Thymus (tissue), 11 donors: ENCODE measurements around the gene ARMC9. TPM values are rescaled to one million over a fixed set of nuclear protein-coding genes. Genes with fewer than 3 reads are reported as not detected.

ENCODE experiments used
- DNase-seq, 9 donors: peaks; one replicate each; pipeline ENCODE4 v3.0.0-alpha.2; 2013; ENCODE audit warnings: low spot score in 9 of 9, low read depth in 6 of 9, missing footprints in 1 of 9
- H3K27ac ChIP-seq, 2 donors: one replicate each; pipeline ENCODE4 v1.5.1; 2013; ENCODE audit warnings: control low read depth in 1 of 2, low read depth in 1 of 2, low read length in 1 of 2, mild to moderate bottlenecking in 1 of 2, moderate library complexity in 1 of 2
- H3K27me3 ChIP-seq, 2 donors: one replicate each; pipeline ENCODE4 v1.5.1; 2013; ENCODE audit warnings: low read length in 1 of 2; ENCODE audit not compliant: control insufficient read depth in 2 of 2, insufficient read depth in 1 of 2
- H3K36me3 ChIP-seq, 2 donors: one replicate each; pipeline ENCODE4 v1.5.1; 2013; ENCODE audit warnings: low read length in 1 of 2, mild to moderate bottlenecking in 1 of 2, moderate library complexity in 1 of 2; ENCODE audit not compliant: control insufficient read depth in 2 of 2, insufficient read depth in 2 of 2
- H3K4me1 ChIP-seq, 2 donors: one replicate each; pipeline ENCODE4 v1.5.1; 2013; ENCODE audit warnings: low read length in 2 of 2; ENCODE audit not compliant: control insufficient read depth in 2 of 2, insufficient read depth in 2 of 2
- H3K4me3 ChIP-seq, 2 donors: one replicate each; pipeline ENCODE4 v1.5.1; 2013; ENCODE audit warnings: low read length in 2 of 2, control low read depth in 1 of 2, mild to moderate bottlenecking in 1 of 2
- H3K9me3 ChIP-seq, 2 donors: one replicate each; pipeline ENCODE4 v1.5.1; 2013; ENCODE audit warnings: low read length in 1 of 2, mild to moderate bottlenecking in 1 of 2; ENCODE audit not compliant: control insufficient read depth in 2 of 2, insufficient read depth in 1 of 2
- WGBS: extraction: QIAGEN DNeasy Blood & Tissue Kit; methylation state at CpG from one replicate; pipeline ENCODE4 v1.1.7; 2013; 5-methylcytosine and 5-hydroxymethylcytosine counted together
- polyA plus RNA-seq: library from polyadenylated mRNA; stranded (reverse); fragments of 200-250 nt; gene quantifications from one replicate; pipeline ENCODE4 v1.2.3, GENCODE V29; 2013
- total RNA-seq: library from RNA; stranded (reverse); fragments of 120-200 nt; gene quantifications from one replicate; pipeline ENCODE4 v1.2.4, GENCODE V29; 2013
- donor health status: healthy.

Gene ARMC9
- total and polyA plus RNA-seq, 2 donors = 5.4 to 5.7 TPM

GRCh38 chr2:231361701-231362554, 163.5 kb downstream of the ARMC9 start:
- H3K4me3 ChIP-seq = no peak overlapping the region
- no peaks in the 10 kb centered on the region for H3K27me3 ChIP-seq
- H3K4me1 ChIP-seq = peaks cover 0 to 20% of the 10 kb centered on the region in 2 donors
- H3K36me3 ChIP-seq = no peaks in the 10 kb centered on the region
- H3K27ac ChIP-seq = peak overlapping the region; percentile 22
- WGBS = 50% methylated on average over 12 of the region's 12 CpGs
- DNase-seq = peak in 3 of 9 donors; percentile 2 to 61 (median 36)
- no peaks in the 10 kb centered on the region for H3K9me3 ChIP-seq

DNA sequence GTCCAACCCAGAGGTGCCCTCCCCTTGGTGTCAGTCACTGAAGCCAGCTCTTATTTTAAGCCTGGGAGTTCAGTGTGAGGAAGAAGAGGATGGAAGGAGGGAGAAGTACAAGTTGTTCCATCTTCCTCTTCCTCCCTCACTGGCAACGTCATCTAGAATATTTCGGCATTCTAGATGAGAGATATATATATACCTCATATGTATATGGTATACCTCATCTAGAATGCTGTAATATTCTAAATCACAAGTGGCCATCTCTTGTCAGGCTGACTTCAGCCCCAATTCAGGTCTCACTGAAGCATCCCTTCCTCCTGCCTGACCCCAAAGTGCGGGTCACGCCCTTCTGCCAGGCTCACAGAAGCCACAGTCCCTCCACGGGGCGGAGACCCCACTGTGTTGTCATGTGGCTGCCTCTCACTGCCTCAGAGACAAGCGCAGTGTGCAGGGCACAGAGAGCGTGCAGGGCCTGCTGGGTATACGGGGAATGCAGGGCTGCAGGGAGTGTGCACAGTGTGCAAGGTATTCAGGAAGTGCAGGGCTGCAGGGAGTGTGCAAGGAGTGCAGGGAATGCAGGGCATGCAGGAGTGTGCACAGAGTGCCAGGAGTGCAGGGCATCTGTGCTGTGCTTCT, 164.2 kb downstream of the ARMC9 start:
- H3K4me1 ChIP-seq = peaks cover 0 to 20% of the 10 kb centered on the region in 2 donors
- H3K27me3 ChIP-seq = no peaks in the 10 kb centered on the region
- WGBS = 79% methylated on average over 9 of the region's 9 CpGs
- no peak overlapping the region for H3K27ac ChIP-seq
- no peaks in the 10 kb centered on the region for H3K9me3 ChIP-seq
- H3K36me3 ChIP-seq = no peaks in the 10 kb centered on the region
- H3K4me3 ChIP-seq = no peak overlapping the region
- peak in 1 of 9 donors; percentile 31 for DNase-seq

DNA sequence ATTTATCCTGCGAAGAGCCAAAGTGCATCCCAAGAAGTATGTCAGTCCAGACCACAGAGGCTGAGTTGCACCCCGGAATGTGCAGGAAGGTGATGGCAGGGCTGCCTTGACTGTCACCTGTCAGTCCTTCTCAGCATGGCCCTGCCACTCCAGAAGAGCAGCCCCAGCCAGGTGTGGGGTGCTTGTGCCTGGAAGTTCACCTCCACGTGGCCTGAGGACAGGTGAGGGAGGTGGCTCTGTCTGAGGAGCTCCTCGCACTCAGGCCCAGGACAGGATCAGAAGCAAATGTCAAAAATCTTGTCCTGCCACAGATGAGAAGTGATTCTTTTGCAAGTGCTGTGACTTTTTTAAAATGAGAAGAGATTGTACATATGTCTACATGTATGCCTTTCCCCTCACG, 165.6 kb downstream of the ARMC9 start:
- WGBS = 96% methylated on average over 5 of the region's 5 CpGs
- H3K27me3 ChIP-seq = no peaks in the 10 kb centered on the region
- no peak overlapping the region for H3K4me3 ChIP-seq
- no peaks in the 10 kb centered on the region for H3K36me3 ChIP-seq
- H3K27ac ChIP-seq = no peak overlapping the region
- DNase-seq = no peak
- H3K4me1 ChIP-seq = peaks cover 0 to 20% of the 10 kb centered on the region in 2 donors
- H3K9me3 ChIP-seq = no peaks in the 10 kb centered on the region

DNA sequence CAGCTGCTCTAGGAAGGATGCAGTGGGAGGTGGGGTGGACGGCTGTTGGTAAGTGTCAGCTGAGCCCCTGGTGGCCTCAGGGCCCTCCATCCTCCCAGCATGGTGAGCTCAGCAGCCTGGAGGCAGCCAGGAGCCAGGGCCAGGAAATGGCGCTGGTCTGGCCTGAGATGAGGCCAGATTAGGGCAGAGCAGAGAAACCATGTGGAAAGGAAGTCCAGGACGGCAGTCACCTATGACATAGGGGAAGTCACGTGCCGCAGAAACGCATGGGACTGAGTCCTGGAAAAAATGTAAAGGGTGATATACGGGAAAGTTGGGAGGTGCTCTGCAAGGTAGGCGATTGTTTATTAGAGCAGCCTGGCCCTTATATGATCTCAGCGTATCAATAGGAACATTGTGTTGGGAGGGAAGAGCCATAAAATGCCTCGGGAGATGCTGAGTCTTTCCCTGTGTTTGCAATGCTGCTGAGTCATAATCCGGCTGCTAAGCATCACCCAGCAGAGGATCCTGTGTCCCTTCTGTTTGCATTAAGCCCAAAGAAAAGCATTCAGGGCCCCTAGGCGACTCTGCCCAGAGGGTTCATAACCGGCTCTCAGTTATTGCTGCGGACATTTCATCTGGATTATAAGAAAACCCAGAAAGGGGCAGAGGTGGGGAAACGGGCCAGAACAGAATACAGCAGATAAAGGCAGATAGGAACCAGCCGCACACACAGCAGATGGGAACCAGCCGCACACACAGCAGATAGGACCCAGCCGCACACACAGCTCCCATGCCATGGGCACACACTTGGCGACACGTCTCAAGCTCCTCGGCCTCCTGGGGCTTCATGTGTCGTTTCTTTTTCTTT, 166.8 kb downstream of the ARMC9 start:
- no peak overlapping the region for H3K27ac ChIP-seq
- 85% methylated on average over 22 of the region's 22 CpGs for WGBS
- no peak overlapping the region for H3K4me3 ChIP-seq
- DNase-seq = no peak
- H3K36me3 ChIP-seq = no peaks in the 10 kb centered on the region
- H3K4me1 ChIP-seq = peaks cover 0 to 20% of the 10 kb centered on the region in 2 donors
- H3K27me3 ChIP-seq = no peaks in the 10 kb centered on the region
- H3K9me3 ChIP-seq = no peaks in the 10 kb centered on the region

GRCh38 chr2:231367178-231367577, 168.7 kb downstream of the ARMC9 start:
- DNase-seq = no peak
- Histone ChIP-seq H3K27ac (no peak overlapping the region), H3K27me3 (no peaks in the 10 kb centered on the region), H3K4me3 (no peak overlapping the region), H3K4me1 (peaks cover 0 to 11% of the 10 kb centered on the region in 2 donors), H3K36me3 (no peaks in the 10 kb centered on the region), H3K9me3 (no peaks in the 10 kb centered on the region)
- over 99% methylated on average over 8 of the region's 8 CpGs for WGBS

DNA sequence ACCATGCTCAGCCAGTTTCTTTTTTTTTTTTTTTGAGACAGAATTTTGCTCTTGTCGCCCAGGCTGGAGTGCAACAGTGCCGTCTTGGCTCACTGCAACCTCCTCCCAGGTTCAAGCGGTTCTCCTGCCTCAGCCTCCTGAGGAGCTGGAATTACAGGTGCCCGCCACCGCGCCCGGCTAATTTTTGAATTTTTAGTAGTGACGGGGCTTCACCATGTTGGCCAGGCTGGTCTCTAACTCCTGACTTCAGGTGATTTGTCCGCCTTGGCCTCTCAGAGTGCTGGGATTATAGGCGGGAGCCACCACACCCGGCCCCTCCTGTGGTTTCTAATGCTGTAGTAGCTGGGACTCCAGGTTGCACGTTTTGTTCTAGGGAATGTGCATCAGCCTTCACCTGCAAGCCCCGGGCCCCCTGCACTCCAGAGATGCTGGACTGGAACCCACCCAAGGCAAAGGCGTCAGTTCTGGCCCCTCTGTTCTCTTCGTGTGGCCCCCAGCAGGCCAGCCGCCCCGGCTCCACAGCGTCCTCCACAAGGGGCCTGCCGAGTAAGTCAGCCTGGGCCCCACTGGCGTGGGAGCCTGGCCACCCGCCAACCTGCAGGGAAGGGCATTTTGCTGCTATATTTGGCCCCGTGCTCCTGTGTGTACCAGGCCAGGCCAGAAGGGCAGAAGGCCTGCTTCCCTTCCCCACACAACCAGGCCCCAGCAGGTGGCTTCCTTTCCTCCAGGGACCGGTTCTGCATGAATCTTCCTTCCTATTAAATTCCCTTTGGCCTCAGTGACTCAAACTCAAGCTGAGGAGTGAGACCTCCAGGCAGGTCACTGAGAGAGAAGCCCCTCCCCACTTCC, 171.4 kb downstream of the ARMC9 start:
- no peak overlapping the region for H3K4me3 ChIP-seq
- no peaks in the 10 kb centered on the region for H3K9me3 ChIP-seq
- WGBS = 92% methylated on average over 23 of the region's 23 CpGs
- no peaks in the 10 kb centered on the region for H3K27me3 ChIP-seq
- H3K27ac ChIP-seq = no peak overlapping the region
- DNase-seq = no peak
- no peaks in the 10 kb centered on the region for H3K36me3 ChIP-seq
- H3K4me1 ChIP-seq = no peaks in the 10 kb centered on the region

DNA sequence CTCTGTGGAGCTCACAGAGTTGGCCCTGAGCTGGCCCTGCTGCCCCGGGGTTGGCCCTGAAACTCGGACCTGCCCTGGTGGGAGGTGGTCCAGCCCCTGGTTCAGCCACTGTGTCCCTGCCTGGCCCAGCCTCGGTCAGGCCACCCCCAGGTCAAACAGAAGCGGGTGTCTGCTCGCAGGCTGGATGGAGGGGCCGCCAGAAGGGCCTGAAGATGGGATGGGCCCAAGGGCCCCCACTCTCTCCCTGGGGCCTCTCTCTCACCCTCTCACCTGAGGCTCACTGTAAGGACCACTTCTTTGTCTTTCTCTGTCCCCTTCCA, 172.0 kb downstream of the ARMC9 start:
- Histone ChIP-seq H3K9me3 (no peaks in the 10 kb centered on the region), H3K4me3 (no peak overlapping the region), H3K27ac (no peak overlapping the region), H3K4me1 (no peaks in the 10 kb centered on the region), H3K27me3 (no peaks in the 10 kb centered on the region), H3K36me3 (no peaks in the 10 kb centered on the region)
- DNase-seq = no peak
- WGBS = 95% methylated on average over 6 of the region's 6 CpGs

GRCh38 chr2:231370749-231371429, 172.5 kb downstream of the ARMC9 start:
- no peaks in the 10 kb centered on the region for H3K27me3 ChIP-seq
- no peaks in the 10 kb centered on the region for H3K4me1 ChIP-seq
- 96% methylated on average over 21 of the region's 21 CpGs for WGBS
- DNase-seq = no peak
- no peak overlapping the region for H3K4me3 ChIP-seq
- no peaks in the 10 kb centered on the region for H3K36me3 ChIP-seq
- H3K27ac ChIP-seq = no peak overlapping the region
- H3K9me3 ChIP-seq = no peaks in the 10 kb centered on the region
